ENCODE results near the gene F7. TPM values are rescaled to one million over a fixed set of nuclear protein-coding genes. Genes with fewer than 3 reads are reported as not detected.

F7 gene
- total and polyA plus RNA-seq, 9 of the 15 experiments (the other 6 are each of a cell fraction or from before 2014, with no cell fraction given): not detected

- Histone ChIP-seq H3K4me1 (replicated peaks in 1 of 2; ENCODE audit: control insufficient read depth in 2 of 2, insufficient read depth in 2 of 2, low read length in 2 of 2) (peaks cover 0 to 23% of the 10 kb centered on the region in 2 experiments; a peak in 1 of 5 replicates), H3K36me3 (ENCODE audit: control insufficient read depth, insufficient read depth, low read length) (no peaks in the 10 kb centered on the region), H2AFZ (ENCODE audit: low read depth, low read length) (no peak overlapping the region), H3K27me3 (ENCODE audit: control insufficient read depth in 2 of 2, insufficient read depth in 2 of 2, low read length in 2 of 2) (peaks cover 3 to 65% of the 10 kb centered on the region in 2 experiments; a peak in 4 of 5 replicates), H3K27ac (ENCODE audit: extremely low read depth, low read depth, low read length) (no peak overlapping the region), H3K4me3 (no peak overlapping the region), H3K9ac (ENCODE audit: insufficient read depth in 1 of 2, low read depth in 2 of 2, low read length in 2 of 2) (no peak overlapping the region), H3K79me2 (ENCODE audit: control insufficient read depth, insufficient read depth, low read length) (no peaks in the 10 kb centered on the region), H3K9me3 (replicated peaks; ENCODE audit: control insufficient read depth, insufficient read depth, low read depth, low read length) (no peaks in the 10 kb centered on the region), H4K20me1 (replicated peaks; ENCODE audit: control insufficient read depth, insufficient read depth, low read length) (no peaks in the 10 kb centered on the region), H3K4me2 (ENCODE audit: insufficient read depth, low read length) (no peak overlapping the region), H3K9me1 (ENCODE audit: control insufficient read depth, insufficient read depth, low read length) (no peaks in the 10 kb centered on the region)
- no peak for DNase-seq (ENCODE audit: extremely low read depth in 1 of 4, low spot score in 3 of 4)
- no peak for ATAC-seq
- ChIA-PET CTCF (ENCODE audit: low intra/inter-chr PET ratio) (no interaction called here), POLR2A (interaction anchor here (1.1 kb wide), 1 partner anchor 13 kb away, joined by 3 read pairs; no protein-coding TSS in a partner anchor)
- TF ChIP-seq ZNF384 (IDR thresholded peaks at IDR 0.05; ENCODE audit: low read depth, low read length): no peak
- in situ Hi-C loops (cut with MboI): no loop called here
- BruUV-seq (replicated peaks): no TSS peak
- WGBS (ENCODE audit: insufficient coverage, low coverage, missing lambda C conversion rate): 30% methylated on average over 16 of the region's 17 CpGs
- intact Hi-C loops (cut with micrococcal nuclease): no loop called here
- FAIRE-seq: no peak
Observed at GRCh38 chr13:113075711-113076110, 29.9 kb upstream of the F7 start.

- no peaks in the 10 kb centered on the region for H3K36me3 ChIP-seq (ENCODE audit: control insufficient read depth, insufficient read depth, low read length)
- TF ChIP-seq, protein P1, sequence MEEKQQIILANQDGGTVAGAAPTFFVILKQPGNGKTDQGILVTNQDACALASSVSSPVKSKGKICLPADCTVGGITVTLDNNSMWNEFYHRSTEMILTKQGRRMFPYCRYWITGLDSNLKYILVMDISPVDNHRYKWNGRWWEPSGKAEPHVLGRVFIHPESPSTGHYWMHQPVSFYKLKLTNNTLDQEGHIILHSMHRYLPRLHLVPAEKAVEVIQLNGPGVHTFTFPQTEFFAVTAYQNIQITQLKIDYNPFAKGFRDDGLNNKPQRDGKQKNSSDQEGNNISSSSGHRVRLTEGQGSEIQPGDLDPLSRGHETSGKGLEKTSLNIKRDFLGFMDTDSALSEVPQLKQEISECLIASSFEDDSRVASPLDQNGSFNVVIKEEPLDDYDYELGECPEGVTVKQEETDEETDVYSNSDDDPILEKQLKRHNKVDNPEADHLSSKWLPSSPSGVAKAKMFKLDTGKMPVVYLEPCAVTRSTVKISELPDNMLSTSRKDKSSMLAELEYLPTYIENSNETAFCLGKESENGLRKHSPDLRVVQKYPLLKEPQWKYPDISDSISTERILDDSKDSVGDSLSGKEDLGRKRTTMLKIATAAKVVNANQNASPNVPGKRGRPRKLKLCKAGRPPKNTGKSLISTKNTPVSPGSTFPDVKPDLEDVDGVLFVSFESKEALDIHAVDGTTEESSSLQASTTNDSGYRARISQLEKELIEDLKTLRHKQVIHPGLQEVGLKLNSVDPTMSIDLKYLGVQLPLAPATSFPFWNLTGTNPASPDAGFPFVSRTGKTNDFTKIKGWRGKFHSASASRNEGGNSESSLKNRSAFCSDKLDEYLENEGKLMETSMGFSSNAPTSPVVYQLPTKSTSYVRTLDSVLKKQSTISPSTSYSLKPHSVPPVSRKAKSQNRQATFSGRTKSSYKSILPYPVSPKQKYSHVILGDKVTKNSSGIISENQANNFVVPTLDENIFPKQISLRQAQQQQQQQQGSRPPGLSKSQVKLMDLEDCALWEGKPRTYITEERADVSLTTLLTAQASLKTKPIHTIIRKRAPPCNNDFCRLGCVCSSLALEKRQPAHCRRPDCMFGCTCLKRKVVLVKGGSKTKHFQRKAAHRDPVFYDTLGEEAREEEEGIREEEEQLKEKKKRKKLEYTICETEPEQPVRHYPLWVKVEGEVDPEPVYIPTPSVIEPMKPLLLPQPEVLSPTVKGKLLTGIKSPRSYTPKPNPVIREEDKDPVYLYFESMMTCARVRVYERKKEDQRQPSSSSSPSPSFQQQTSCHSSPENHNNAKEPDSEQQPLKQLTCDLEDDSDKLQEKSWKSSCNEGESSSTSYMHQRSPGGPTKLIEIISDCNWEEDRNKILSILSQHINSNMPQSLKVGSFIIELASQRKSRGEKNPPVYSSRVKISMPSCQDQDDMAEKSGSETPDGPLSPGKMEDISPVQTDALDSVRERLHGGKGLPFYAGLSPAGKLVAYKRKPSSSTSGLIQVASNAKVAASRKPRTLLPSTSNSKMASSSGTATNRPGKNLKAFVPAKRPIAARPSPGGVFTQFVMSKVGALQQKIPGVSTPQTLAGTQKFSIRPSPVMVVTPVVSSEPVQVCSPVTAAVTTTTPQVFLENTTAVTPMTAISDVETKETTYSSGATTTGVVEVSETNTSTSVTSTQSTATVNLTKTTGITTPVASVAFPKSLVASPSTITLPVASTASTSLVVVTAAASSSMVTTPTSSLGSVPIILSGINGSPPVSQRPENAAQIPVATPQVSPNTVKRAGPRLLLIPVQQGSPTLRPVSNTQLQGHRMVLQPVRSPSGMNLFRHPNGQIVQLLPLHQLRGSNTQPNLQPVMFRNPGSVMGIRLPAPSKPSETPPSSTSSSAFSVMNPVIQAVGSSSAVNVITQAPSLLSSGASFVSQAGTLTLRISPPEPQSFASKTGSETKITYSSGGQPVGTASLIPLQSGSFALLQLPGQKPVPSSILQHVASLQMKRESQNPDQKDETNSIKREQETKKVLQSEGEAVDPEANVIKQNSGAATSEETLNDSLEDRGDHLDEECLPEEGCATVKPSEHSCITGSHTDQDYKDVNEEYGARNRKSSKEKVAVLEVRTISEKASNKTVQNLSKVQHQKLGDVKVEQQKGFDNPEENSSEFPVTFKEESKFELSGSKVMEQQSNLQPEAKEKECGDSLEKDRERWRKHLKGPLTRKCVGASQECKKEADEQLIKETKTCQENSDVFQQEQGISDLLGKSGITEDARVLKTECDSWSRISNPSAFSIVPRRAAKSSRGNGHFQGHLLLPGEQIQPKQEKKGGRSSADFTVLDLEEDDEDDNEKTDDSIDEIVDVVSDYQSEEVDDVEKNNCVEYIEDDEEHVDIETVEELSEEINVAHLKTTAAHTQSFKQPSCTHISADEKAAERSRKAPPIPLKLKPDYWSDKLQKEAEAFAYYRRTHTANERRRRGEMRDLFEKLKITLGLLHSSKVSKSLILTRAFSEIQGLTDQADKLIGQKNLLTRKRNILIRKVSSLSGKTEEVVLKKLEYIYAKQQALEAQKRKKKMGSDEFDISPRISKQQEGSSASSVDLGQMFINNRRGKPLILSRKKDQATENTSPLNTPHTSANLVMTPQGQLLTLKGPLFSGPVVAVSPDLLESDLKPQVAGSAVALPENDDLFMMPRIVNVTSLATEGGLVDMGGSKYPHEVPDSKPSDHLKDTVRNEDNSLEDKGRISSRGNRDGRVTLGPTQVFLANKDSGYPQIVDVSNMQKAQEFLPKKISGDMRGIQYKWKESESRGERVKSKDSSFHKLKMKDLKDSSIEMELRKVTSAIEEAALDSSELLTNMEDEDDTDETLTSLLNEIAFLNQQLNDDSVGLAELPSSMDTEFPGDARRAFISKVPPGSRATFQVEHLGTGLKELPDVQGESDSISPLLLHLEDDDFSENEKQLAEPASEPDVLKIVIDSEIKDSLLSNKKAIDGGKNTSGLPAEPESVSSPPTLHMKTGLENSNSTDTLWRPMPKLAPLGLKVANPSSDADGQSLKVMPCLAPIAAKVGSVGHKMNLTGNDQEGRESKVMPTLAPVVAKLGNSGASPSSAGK (IDR thresholded peaks at IDR 0.05): peak; percentile 24; the same call in 1 of the 2 replicates
Observed at GRCh38 chr13:113076681-113077401, 28.8 kb upstream of the F7 start.

More at GRCh38 chr13:113076681-113077401, 28.8 kb upstream of the F7 start:
- Histone ChIP-seq H3K4me1 (replicated peaks in 1 of 2; ENCODE audit: control insufficient read depth in 2 of 2, insufficient read depth in 2 of 2, low read length in 2 of 2) (peaks cover 0 to 23% of the 10 kb centered on the region in 2 experiments; a peak in 1 of 5 replicates), H3K4me2 (ENCODE audit: insufficient read depth, low read length) (no peak overlapping the region), H3K9me1 (ENCODE audit: control insufficient read depth, insufficient read depth, low read length) (no peaks in the 10 kb centered on the region), H2AFZ (ENCODE audit: low read depth, low read length) (no peak overlapping the region), H3K27ac (ENCODE audit: extremely low read depth, low read depth, low read length) (no peak overlapping the region), H3K9me3 (replicated peaks; ENCODE audit: control insufficient read depth, insufficient read depth, low read depth, low read length) (no peaks in the 10 kb centered on the region), H4K20me1 (replicated peaks; ENCODE audit: control insufficient read depth, insufficient read depth, low read length) (0 out of 2 replicates have a peak, but pooled peaks cover 4% of the 10 kb centered on the region), H3K79me2 (ENCODE audit: control insufficient read depth, insufficient read depth, low read length) (no peaks in the 10 kb centered on the region), H3K4me3 (no peak overlapping the region), H3K9ac (ENCODE audit: insufficient read depth in 1 of 2, low read depth in 2 of 2, low read length in 2 of 2) (no peak overlapping the region), H3K27me3 (ENCODE audit: control insufficient read depth in 2 of 2, insufficient read depth in 2 of 2, low read length in 2 of 2) (peaks cover 0 to 73% of the 10 kb centered on the region in 2 experiments; a peak in 4 of 5 replicates)
- ChIA-PET CTCF (ENCODE audit: low intra/inter-chr PET ratio) (no interaction called here), POLR2A (interaction anchor here (0.6 to 1.5 kb wide), 3 partner anchors 10 to 33 kb away, joined by 3 to 4 read pairs (median 3); no protein-coding TSS in a partner anchor)
- FAIRE-seq (no peak), DNase-seq (ENCODE audit: extremely low read depth in 1 of 4, low spot score in 3 of 4) (no peak), ATAC-seq (peak; percentile 34; the same call in 2 of the 3 replicates)
- in situ Hi-C loops (cut with MboI): no loop called here
- BruUV-seq (replicated peaks): no TSS peak
- intact Hi-C loops (cut with micrococcal nuclease): no loop called here
- WGBS (ENCODE audit: insufficient coverage, low coverage, missing lambda C conversion rate): 10% methylated on average over 13 of the region's 39 CpGs
